ENCODE data around the gene PCSK5.
A peak's percentile ranks its signal among the peaks of the same experiment; 100 is the strongest.

Gene PCSK5

GRCh38 chr9:76150013-76150412, 259.5 kb downstream of the PCSK5 start:
- no peak for TF ChIP-seq YY1 (IDR thresholded peaks at IDR 0.05; ENCODE audit: low read depth)
- TF ChIP-seq CEBPB (IDR thresholded peaks at IDR 0.05), result no peak
- TF ChIP-seq RAD21 (IDR thresholded peaks at IDR 0.05; ENCODE audit: low read depth), result no peak
- TF ChIP-seq CREB1 (IDR thresholded peaks at IDR 0.05; ENCODE audit: low read depth), result no peak
- TF ChIP-seq USF1 (IDR thresholded peaks at IDR 0.05), result no peak
- no peak for TF ChIP-seq NFIC (IDR thresholded peaks at IDR 0.05)

GRCh38 chr9:76151267-76151666, 260.8 kb downstream of the PCSK5 start:
- no peak for TF ChIP-seq ZBTB7A (IDR thresholded peaks at IDR 0.05; ENCODE audit: low read depth)
- no peak for TF ChIP-seq NFIC (IDR thresholded peaks at IDR 0.05)
- no peak for TF ChIP-seq USF1 (IDR thresholded peaks at IDR 0.05)

GRCh38 chr9:76153339-76153738, 262.9 kb downstream of the PCSK5 start:
- no peak for TF ChIP-seq ZBTB7A (IDR thresholded peaks at IDR 0.05; ENCODE audit: low read depth)
- no peak for TF ChIP-seq RAD21 (IDR thresholded peaks at IDR 0.05; ENCODE audit: low read depth)
- no peak for TF ChIP-seq EGR1 (IDR thresholded peaks at IDR 0.05)
- TF ChIP-seq NFIC (IDR thresholded peaks at IDR 0.05), result no peak

GRCh38 chr9:76153902-76154629, 263.6 kb downstream of the PCSK5 start:
- TF ChIP-seq EP300 (IDR thresholded peaks at IDR 0.05; ENCODE audit: borderline replicate concordance), result 0 out of 2 replicates have a peak, but pooled peaks have one; percentile 16
- no peak for TF ChIP-seq TCF12 (IDR thresholded peaks at IDR 0.05; ENCODE audit: low read depth)

GRCh38 chr9:76155361-76155760, 264.9 kb downstream of the PCSK5 start:
- TF ChIP-seq TCF12 (IDR thresholded peaks at IDR 0.05; ENCODE audit: low read depth), result no peak
- TF ChIP-seq REST (IDR thresholded peaks at IDR 0.05; ENCODE audit: low read depth), result no peak
- TF ChIP-seq EGR1 (IDR thresholded peaks at IDR 0.05), result no peak

- TF ChIP-seq ZBTB7A (IDR thresholded peaks at IDR 0.05; ENCODE audit: low read depth) (no peak), RAD21 (IDR thresholded peaks at IDR 0.05; ENCODE audit: low read depth) (no peak), TEAD4 (IDR thresholded peaks at IDR 0.05) (no peak), REST (IDR thresholded peaks at IDR 0.05; ENCODE audit: low read depth) (no peak), YY1 (IDR thresholded peaks at IDR 0.05; ENCODE audit: low read depth) (no peak), NFIC (IDR thresholded peaks at IDR 0.05) (no peak), CEBPB (IDR thresholded peaks at IDR 0.05) (no peak), CREB1 (IDR thresholded peaks at IDR 0.05; ENCODE audit: low read depth) (no peak), TCF12 (IDR thresholded peaks at IDR 0.05; ENCODE audit: low read depth) (no peak), MAX (IDR thresholded peaks at IDR 0.05) (no peak), EP300 (IDR thresholded peaks at IDR 0.05; ENCODE audit: borderline replicate concordance) (no peak), USF1 (IDR thresholded peaks at IDR 0.05) (no peak), FOXM1 (IDR thresholded peaks at IDR 0.05; ENCODE audit: borderline replicate concordance, low read depth) (no peak), TAF1 (IDR thresholded peaks at IDR 0.05; ENCODE audit: low read depth) (no peak), EGR1 (IDR thresholded peaks at IDR 0.05) (no peak)
Measured at GRCh38 chr9:76158713-76159112, 268.2 kb downstream of the PCSK5 start.

All from Ishikawa (cell line).